ENCODE data around the gene NFYB.

Gene NFYB

DNA sequence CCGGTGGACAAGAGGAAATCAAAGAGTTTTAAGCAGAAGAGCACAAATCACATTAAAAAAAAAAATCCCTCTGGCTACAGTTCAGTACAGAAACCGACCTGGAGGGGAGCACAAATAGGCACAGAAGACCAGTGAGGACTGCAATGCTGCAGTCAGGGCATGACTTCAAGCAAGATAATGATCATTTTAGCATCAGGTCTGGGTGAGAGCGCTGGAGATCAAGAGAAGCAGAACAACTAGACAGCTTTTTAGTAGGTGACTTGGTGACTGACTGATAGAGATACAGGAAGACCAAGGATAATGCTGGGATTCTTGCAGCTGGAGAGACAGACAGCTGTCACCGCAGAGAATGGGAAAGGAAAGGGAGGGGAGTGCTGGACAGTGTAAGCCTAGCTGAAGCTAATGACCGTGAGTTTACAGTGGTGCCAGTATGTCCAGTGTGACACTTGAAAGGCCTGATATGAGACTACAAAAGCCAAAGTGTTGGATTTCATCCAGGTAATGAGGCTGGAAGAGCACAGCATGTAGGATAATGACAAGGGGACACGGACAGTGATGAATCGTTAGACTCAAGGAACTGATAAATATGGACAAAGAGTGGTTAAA, 5.6 kb downstream of the NFYB start:
- TF ChIP-seq, protein P1, sequence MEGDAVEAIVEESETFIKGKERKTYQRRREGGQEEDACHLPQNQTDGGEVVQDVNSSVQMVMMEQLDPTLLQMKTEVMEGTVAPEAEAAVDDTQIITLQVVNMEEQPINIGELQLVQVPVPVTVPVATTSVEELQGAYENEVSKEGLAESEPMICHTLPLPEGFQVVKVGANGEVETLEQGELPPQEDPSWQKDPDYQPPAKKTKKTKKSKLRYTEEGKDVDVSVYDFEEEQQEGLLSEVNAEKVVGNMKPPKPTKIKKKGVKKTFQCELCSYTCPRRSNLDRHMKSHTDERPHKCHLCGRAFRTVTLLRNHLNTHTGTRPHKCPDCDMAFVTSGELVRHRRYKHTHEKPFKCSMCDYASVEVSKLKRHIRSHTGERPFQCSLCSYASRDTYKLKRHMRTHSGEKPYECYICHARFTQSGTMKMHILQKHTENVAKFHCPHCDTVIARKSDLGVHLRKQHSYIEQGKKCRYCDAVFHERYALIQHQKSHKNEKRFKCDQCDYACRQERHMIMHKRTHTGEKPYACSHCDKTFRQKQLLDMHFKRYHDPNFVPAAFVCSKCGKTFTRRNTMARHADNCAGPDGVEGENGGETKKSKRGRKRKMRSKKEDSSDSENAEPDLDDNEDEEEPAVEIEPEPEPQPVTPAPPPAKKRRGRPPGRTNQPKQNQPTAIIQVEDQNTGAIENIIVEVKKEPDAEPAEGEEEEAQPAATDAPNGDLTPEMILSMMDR (IDR thresholded peaks at IDR 0.05; ENCODE audit: insufficient read depth, low read length, missing control alignments) = no peak
- POLR2A ChIA-PET = no interaction called here
- no peak for DNase-seq (ENCODE audit: low read depth, low spot score)
- CTCF ChIA-PET = interaction anchor here (1.5 kb wide), 1 partner anchor 23 kb away, joined by 6 read pairs; no protein-coding TSS in a partner anchor
- H3K4me3 ChIP-seq (ENCODE audit: low read depth, low read length) = no peak overlapping the region

DNA sequence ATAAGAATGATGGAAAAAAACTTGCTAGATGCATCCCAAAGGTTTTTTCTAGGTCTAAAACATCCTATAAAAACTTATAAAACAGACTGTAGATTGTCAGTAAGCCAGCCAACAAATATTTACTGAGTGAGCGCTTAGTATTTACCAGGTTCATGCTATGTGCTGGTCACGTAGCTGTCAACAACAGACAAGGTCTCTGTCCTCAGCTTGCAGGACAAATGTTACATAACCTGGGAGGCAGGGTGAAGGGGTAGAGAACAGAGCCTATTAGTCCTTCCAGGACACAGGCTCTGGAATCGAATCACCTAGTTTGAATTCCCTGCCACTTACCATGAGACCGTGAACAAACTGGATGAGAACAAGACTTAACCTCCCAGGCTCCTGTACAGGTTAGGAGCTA, 6.4 kb downstream of the NFYB start:
- POLR2A ChIA-PET = no interaction called here
- DNase-seq (ENCODE audit: low read depth, low spot score) = no peak
- H3K4me3 ChIP-seq (ENCODE audit: low read depth, low read length) = no peak overlapping the region
- CTCF ChIA-PET = interaction anchor here (1.5 kb wide), 1 partner anchor 22 kb away, joined by 6 read pairs; no protein-coding TSS in a partner anchor
- TF ChIP-seq, protein P1 (IDR thresholded peaks at IDR 0.05; ENCODE audit: insufficient read depth, low read length, missing control alignments) = no peak

DNA sequence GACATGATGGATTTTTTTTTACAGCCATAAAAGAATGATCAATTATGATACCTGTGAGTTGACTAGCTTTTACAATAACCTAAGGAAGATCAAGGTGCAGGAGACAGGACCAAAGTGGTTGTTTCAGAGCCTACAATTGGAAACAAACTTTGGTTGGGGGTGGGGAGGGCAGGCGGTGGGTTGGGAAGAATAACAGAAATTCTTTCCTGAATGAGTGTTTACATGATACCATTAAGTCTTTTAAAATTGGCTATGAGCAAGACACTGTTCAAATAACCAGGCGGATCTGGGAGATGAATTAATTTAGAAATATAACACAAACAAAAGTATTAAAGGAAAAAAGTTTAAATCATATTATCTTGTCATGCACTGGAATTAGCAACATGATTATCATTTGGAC, 7.2 kb downstream of the NFYB start:
- DNase-seq (ENCODE audit: low read depth, low spot score) = no peak
- TF ChIP-seq, protein P1 (IDR thresholded peaks at IDR 0.05; ENCODE audit: insufficient read depth, low read length, missing control alignments) = no peak
- no peak overlapping the region for H3K4me3 ChIP-seq (ENCODE audit: low read depth, low read length)
- ChIA-PET CTCF (interaction anchor here (1.5 kb wide), 1 partner anchor 22 kb away, joined by 6 read pairs; no protein-coding TSS in a partner anchor), POLR2A (no interaction called here)

DNA sequence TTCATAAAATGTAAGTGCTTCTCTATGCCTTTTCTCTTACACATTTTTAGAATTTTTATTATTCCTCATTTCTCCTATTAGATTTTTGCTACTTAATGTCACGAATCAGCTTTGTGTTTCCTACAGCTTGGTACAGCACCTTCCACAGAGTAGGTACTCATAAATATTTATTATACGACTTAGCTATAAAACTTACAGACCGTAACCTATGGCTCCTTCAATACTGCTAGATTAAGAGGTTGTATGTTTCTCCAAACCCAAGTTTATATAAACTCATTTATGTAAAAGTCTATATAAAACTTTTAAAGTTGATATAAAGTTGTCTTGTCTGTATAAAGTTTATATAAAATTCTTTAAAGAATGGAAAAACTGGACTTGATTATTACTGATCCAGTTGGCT, 11.5 kb downstream of the NFYB start:
- TF ChIP-seq, protein P1 (IDR thresholded peaks at IDR 0.05; ENCODE audit: insufficient read depth, low read length, missing control alignments) = no peak
- CTCF ChIA-PET = interaction anchor here (3.9 kb wide), 1 partner anchor 18 kb away, joined by 28 read pairs; no protein-coding TSS in a partner anchor
- no peak for DNase-seq (ENCODE audit: low read depth, low spot score)
- no peak overlapping the region for H3K4me3 ChIP-seq (ENCODE audit: low read depth, low read length)
- POLR2A ChIA-PET = no interaction called here

DNA sequence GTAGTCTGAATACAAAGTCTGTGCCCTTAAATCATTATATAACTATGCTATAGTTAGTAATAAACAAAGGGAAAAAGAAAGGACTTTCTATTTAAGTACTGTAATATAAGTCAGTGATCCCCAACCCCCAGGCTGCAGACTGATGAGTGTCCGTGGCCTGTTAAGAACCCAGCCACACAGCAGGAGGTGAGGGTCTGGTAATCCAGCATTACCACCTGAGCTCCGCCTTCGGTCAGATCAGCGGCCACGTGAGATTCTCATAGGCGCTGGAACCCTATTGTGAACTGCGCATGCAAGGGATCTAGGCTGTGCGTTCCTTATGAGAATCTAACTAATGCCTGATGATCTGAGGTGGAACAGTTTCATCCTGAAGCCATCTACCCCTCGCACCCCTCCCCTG, 15.7 kb downstream of the NFYB start:
- ChIA-PET CTCF (interaction anchor here (1.1 to 4.5 kb wide), 3 partner anchors 13 to 238 kb away, joined by 4 to 50 read pairs (median 5); no protein-coding TSS in a partner anchor), POLR2A (no interaction called here)
- no peak for DNase-seq (ENCODE audit: low read depth, low spot score)
- TF ChIP-seq, protein P1 (IDR thresholded peaks at IDR 0.05; ENCODE audit: insufficient read depth, low read length, missing control alignments) = no peak
- no peak overlapping the region for H3K4me3 ChIP-seq (ENCODE audit: low read depth, low read length)

DNA sequence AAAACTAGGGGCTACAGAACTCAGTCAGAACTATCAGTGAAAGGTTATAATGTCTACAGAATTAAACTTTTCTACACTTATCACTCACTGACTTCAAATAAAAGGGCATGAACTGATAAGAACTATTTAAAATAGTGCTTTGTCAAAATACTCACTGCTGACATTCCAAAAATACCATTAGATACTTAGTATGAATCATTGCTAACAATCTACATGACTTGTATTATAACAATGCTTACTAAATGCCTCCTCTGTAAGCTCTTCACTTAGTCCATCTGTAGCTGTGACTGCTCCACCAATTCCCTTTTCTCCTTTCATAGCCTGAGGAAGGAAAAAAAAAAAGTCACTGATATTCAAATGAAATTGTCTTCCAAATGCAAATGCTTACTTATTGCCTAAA, 17.0 kb downstream of the NFYB start:
- no peak for DNase-seq (ENCODE audit: low read depth, low spot score)
- no peak overlapping the region for H3K4me3 ChIP-seq (ENCODE audit: low read depth, low read length)
- ChIA-PET CTCF (interaction anchor here (1.0 to 4.5 kb wide), 4 partner anchors 12 to 241 kb away, joined by 4 to 50 read pairs (median 4); no protein-coding TSS in a partner anchor), POLR2A (interaction anchor here (0.7 to 1.0 kb wide), 3 partner anchors 17 to 57 kb away, joined by 3 to 6 read pairs (median 5); partner anchors contain the start of genes HCFC2 and NFYB)
- TF ChIP-seq, protein P1 (IDR thresholded peaks at IDR 0.05; ENCODE audit: insufficient read depth, low read length, missing control alignments) = no peak
